Measurements from ENCODE around the gene PANK4. TPM values are rescaled to one million over a fixed set of nuclear protein-coding genes. Genes with fewer than 3 reads are reported as not detected.
A peak's percentile ranks its signal among the peaks of the same experiment; 100 is the strongest.

The PANK4 gene
- total and polyA plus RNA-seq, 9 of the 15 experiments (the other 6 are each of a cell fraction or from before 2014, with no cell fraction given): 0.93 to 55.6 (median 31.5) TPM

GRCh38 chr1:2533365-2533764 lies 7.0 kb upstream of the PANK4 start (continued):
- no peak for TF ChIP-seq TOE1 (IDR thresholded peaks at IDR 0.05; ENCODE audit: borderline replicate concordance)
- no peak for TF ChIP-seq TOE1 (CRISPR knock-in tag; IDR thresholded peaks at IDR 0.05; ENCODE audit: borderline replicate concordance, low read depth)
- no peak for TF ChIP-seq GABPB2 (CRISPR knock-in tag; conservative IDR thresholded peaks at IDR 0.05)
- TF ChIP-seq SMARCB1 (IDR thresholded peaks at IDR 0.05; ENCODE audit: insufficient read length, low read depth): no peak
- no peak for TF ChIP-seq GTF2F1 (IDR thresholded peaks at IDR 0.05; ENCODE audit: low read depth, low read length)

DNA sequence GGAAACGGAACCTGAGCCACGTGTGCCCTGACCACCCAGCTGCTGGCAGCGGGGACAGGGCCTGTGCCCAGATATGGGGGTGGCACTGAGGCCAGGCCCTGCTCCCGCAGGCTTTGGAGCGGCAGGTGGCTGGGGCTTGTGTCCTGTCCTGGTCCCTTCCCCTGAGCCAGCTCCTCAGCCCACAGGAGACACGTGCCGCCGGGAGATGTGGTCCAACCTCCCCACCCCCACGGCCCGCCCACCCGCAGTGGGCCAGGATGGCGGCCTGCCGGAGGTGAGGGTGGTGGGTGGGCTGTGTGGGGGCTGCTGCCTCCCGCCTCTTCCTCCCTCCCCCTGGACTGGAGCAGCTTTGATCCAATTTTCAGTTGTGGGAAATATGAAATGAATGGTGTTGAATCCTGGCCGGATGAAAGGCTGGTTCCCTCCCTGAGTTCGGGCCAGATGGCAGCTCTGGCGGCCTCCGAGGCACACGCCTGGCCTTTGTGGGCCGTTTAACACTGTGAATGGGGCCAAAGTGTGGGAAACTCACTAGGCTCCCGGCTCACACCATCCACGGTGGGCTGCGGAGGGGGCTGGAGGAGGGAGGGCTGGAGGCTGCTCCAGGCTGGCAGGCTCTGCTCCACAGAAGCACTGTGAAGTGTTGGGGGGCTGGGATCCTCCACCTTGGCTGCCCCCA lies 6.2 kb upstream of the PANK4 start:
- peaks cover 6% of the 10 kb centered on the region; the same call in 1 of the 2 replicates for H4K20me1 ChIP-seq (replicated peaks; ENCODE audit: control insufficient read depth, insufficient read depth, low read length)
- DNase-seq (ENCODE audit: extremely low read depth in 1 of 4, low spot score in 3 of 4) (no peak), FAIRE-seq (no peak), ATAC-seq (no peak)
- H3K27me3 ChIP-seq (ENCODE audit: control insufficient read depth in 2 of 2, insufficient read depth in 2 of 2, low read length in 2 of 2): peaks cover 46 to 73% of the 10 kb centered on the region in 2 experiments; a peak in 4 of 5 replicates
- H3K79me2 ChIP-seq (ENCODE audit: control insufficient read depth, insufficient read depth, low read length): no peaks in the 10 kb centered on the region
- intact Hi-C loops (cut with micrococcal nuclease): no loop called here
- no peaks in the 10 kb centered on the region for H3K9me1 ChIP-seq (ENCODE audit: control insufficient read depth, insufficient read depth, low read length)
- no peaks in the 10 kb centered on the region for H3K9me3 ChIP-seq (replicated peaks; ENCODE audit: control insufficient read depth, insufficient read depth, low read depth, low read length)
- no peak overlapping the region for H2AFZ ChIP-seq (ENCODE audit: low read depth, low read length)
- ChIA-PET CTCF (ENCODE audit: low intra/inter-chr PET ratio) (no interaction called here), POLR2A (interaction anchor here (1.1 to 1.5 kb wide), 3 partner anchors 9 to 15 kb away, joined by 3 to 4 read pairs (median 4); no protein-coding TSS in a partner anchor)
- no peak overlapping the region for H3K4me3 ChIP-seq
- H3K9ac ChIP-seq (ENCODE audit: insufficient read depth in 1 of 2, low read depth in 2 of 2, low read length in 2 of 2): peak overlapping the region in 1 of 2 experiments; percentile 48; a peak in 1 of 4 replicates
- no peaks in the 10 kb centered on the region for H3K36me3 ChIP-seq (ENCODE audit: control insufficient read depth, insufficient read depth, low read length)
- no peak overlapping the region for H3K27ac ChIP-seq (ENCODE audit: extremely low read depth, low read depth, low read length)
- in situ Hi-C loops (cut with MboI): loop anchor here (25.0 kb wide), 1 partner anchor 345 kb away; the partner anchor contains the start of gene FAAP20
- peaks cover 0 to 80% of the 10 kb centered on the region in 2 experiments; a peak in 3 of 5 replicates for H3K4me1 ChIP-seq (replicated peaks in 1 of 2; ENCODE audit: control insufficient read depth in 2 of 2, insufficient read depth in 2 of 2, low read length in 2 of 2)
- BruUV-seq (replicated peaks): no TSS peak
- TF ChIP-seq RNF2 (IDR thresholded peaks at IDR 0.05) (no peak), CEBPZ (IDR thresholded peaks at IDR 0.05; ENCODE audit: borderline replicate concordance, low read depth, low read length) (no peak)
- no peak overlapping the region for H3K4me2 ChIP-seq (ENCODE audit: insufficient read depth, low read length)
- 19% methylated on average over 14 of the region's 23 CpGs for WGBS (ENCODE audit: insufficient coverage, low coverage, missing lambda C conversion rate)
